Body of pancreas (tissue), 4 donors: ENCODE data around the gene RPS28.

Experiments used
- CTCF ChIP-seq, 7 experiments: fragments of 450-650 bp in 4 of 7; fragments of 200-600 bp in 3 of 7; sonication (generic) in 3 of 7; IDR thresholded peaks; one replicate each; pipeline ENCODE4 v1.5.1; 2016 to 2019; ENCODE audit warnings: antibody characterized with exemption in 7 of 7
- POLR2A ChIP-seq, 3 donors: fragments of 450-650 bp; IDR thresholded peaks; one replicate each; pipeline ENCODE4 v1.6.1; 2016; ENCODE audit warnings: antibody characterized with exemption in 3 of 3, mild to moderate bottlenecking in 2 of 3

GRCh38 chr19:8321986-8322637, 816 bp downstream of the RPS28 start:
- TF ChIP-seq CTCF (IDR thresholded peaks at IDR 0.05) (no peak), POLR2A (IDR thresholded peaks at IDR 0.05) (no peak)
